Tibial artery (tissue), 4 donors: ENCODE measurements around the gene COX6B2.

Source experiments
- DNase-seq, 2 donors: peaks; one replicate each; pipeline ENCODE4 v3.0.0-alpha.2; 2019
- H3K27ac ChIP-seq, 2 donors: fragments of 200-600 bp; sonication (generic) in 1 of 2; 1 replicate in 1 of 2; 2 replicates in 1 of 2; pipeline ENCODE4 v1.5.1; 2018 to 2019; ENCODE audit warnings: mild to moderate bottlenecking in 1 of 2
- H3K27me3 ChIP-seq, 2 donors: fragments of 200-600 bp; sonication (generic) in 1 of 2; one replicate each; pipeline versions ENCODE4 v1.5.1 to v1.6.0; 2016 to 2019
- H3K36me3 ChIP-seq, 3 donors: fragments of 200-600 bp; sonication (generic) in 2 of 3; one replicate each; pipeline ENCODE4 v1.5.1; 2016 to 2019; ENCODE audit warnings: mild to moderate bottlenecking in 2 of 3
- H3K4me1 ChIP-seq, 4 donors: fragments of 200-600 bp; sonication (generic) in 2 of 4; 1 replicate in 3 of 4; 2 replicates in 1 of 4; pipeline ENCODE4 v1.5.1; 2016 to 2019
- H3K4me3 ChIP-seq, 2 donors: fragments of 200-600 bp; sonication (generic) in 1 of 2; 1 replicate in 1 of 2; 2 replicates in 1 of 2; pipeline ENCODE4 v1.5.1; 2018 to 2019; ENCODE audit warnings: mild to moderate bottlenecking in 2 of 2
- H3K9me3 ChIP-seq, 3 donors: fragments of 200-600 bp; sonication (generic) in 1 of 3; one replicate each; pipeline ENCODE4 v1.5.1; 2016 to 2019
- CTCF ChIP-seq, 2 experiments: fragments of 200-600 bp in 1 of 2; fragments of 450-650 bp in 1 of 2; IDR thresholded peaks; one replicate each; pipeline ENCODE4 v1.5.1; 2017 to 2019; ENCODE audit warnings: antibody characterized with exemption in 2 of 2, mild to moderate bottlenecking in 1 of 2, moderate library complexity in 1 of 2
- intact Hi-C: fragments of 100-400 bp; cut with DNase I; formaldehyde crosslinking; loops from one replicate; pipeline ENCODE4 v1.15.0; 2023; ENCODE audit warnings: low total_unique reads

The COX6B2 gene

GRCh38 chr19:55345818-55346724 is 8.4 kb downstream of the COX6B2 start:
- Histone ChIP-seq H3K36me3 (peaks cover 12 to 50% (median 26%) of the 10 kb centered on the region in 3 donors), H3K4me3 (no peak overlapping the region), H3K4me1 (peaks cover 0 to 6% (median 4%) of the 10 kb centered on the region in 4 donors), H3K27me3 (peaks cover 0 to 22% of the 10 kb centered on the region in 2 donors), H3K9me3 (no peaks in the 10 kb centered on the region), H3K27ac (no peak overlapping the region)
- no peak for TF ChIP-seq CTCF (IDR thresholded peaks at IDR 0.05)
- intact Hi-C loops: no loop called here
- DNase-seq: no peak

GRCh38 chr19:55345101-55345817 is 9.3 kb downstream of the COX6B2 start:
- intact Hi-C loops: no loop called here
- H3K4me3 ChIP-seq: no peak overlapping the region
- H3K9me3 ChIP-seq: no peaks in the 10 kb centered on the region
- H3K27me3 ChIP-seq: peaks cover 0 to 14% of the 10 kb centered on the region in 2 donors
- no peak for DNase-seq
- no peak overlapping the region for H3K27ac ChIP-seq
- peaks cover 12 to 50% (median 26%) of the 10 kb centered on the region in 3 donors for H3K36me3 ChIP-seq
- H3K4me1 ChIP-seq: peaks cover 0 to 14% (median 13%) of the 10 kb centered on the region in 4 donors
- no peak for TF ChIP-seq CTCF (IDR thresholded peaks at IDR 0.05)

GRCh38 chr19:55344444-55344843 is 10.1 kb downstream of the COX6B2 start:
- H3K4me3 ChIP-seq: no peak overlapping the region
- intact Hi-C loops: loop anchor here (5.0 kb wide), 1 partner anchor 42 kb away; no protein-coding TSS in a partner anchor
- TF ChIP-seq CTCF (IDR thresholded peaks at IDR 0.05): no peak

GRCh38 chr19:55341595-55342531 is 12.7 kb downstream of the COX6B2 start:
- intact Hi-C loops: loop anchor here (5.0 kb wide), 1 partner anchor 40 kb away; no protein-coding TSS in a partner anchor
- H3K4me3 ChIP-seq: peak overlapping the region in 1 of 2 donors; percentile 77

More at GRCh38 chr19:55344444-55344843, 10.1 kb downstream of the COX6B2 start:
- Histone ChIP-seq H3K27me3 (peaks cover 0 to 8% of the 10 kb centered on the region in 2 donors), H3K36me3 (peaks cover 12 to 50% (median 26%) of the 10 kb centered on the region in 3 donors), H3K9me3 (no peaks in the 10 kb centered on the region), H3K4me1 (peaks cover 0 to 19% (median 15%) of the 10 kb centered on the region in 4 donors), H3K27ac (no peak overlapping the region)
- DNase-seq: no peak

More at GRCh38 chr19:55341595-55342531, 12.7 kb downstream of the COX6B2 start:
- peaks cover 0 to 23% (median 21%) of the 10 kb centered on the region in 4 donors for H3K4me1 ChIP-seq
- H3K27me3 ChIP-seq: peaks cover 0 to 5% of the 10 kb centered on the region in 2 donors
- DNase-seq: no peak
- TF ChIP-seq CTCF (IDR thresholded peaks at IDR 0.05): no peak
- no peaks in the 10 kb centered on the region for H3K9me3 ChIP-seq
- H3K27ac ChIP-seq: no peak overlapping the region
- peaks cover 9 to 38% (median 26%) of the 10 kb centered on the region in 3 donors for H3K36me3 ChIP-seq
